ENCODE results near the gene NIPBL.
"Not testable (repeated sequence)": the region's sequence is repeated elsewhere in the genome, so short reads cannot be mapped to it uniquely, and the experiment has no call there.

The NIPBL gene

DNA sequence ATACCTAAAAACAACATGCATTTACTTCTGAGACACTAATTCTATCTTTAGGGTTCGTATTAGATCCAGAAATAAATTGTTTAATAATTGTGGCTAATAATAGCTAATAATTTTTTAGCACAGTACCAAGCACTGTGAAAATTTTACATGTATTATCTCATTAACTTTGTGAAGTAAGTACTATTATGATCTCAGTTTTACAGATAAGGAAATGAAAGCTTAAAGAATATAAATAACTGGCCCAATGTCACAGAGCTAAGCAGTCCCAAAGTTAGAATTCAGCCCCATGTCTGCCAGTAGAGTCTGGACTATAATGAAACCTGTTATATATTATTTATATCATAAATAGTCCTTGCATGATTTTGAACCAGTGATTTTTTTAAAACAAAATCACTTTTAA lies 163.3 kb downstream of the NIPBL start:
- ATAC-seq = no peak

- ATAC-seq = no peak
These were observed 167.1 kb downstream of the NIPBL start for GRCh38 chr5:37043693-37044092.

DNA sequence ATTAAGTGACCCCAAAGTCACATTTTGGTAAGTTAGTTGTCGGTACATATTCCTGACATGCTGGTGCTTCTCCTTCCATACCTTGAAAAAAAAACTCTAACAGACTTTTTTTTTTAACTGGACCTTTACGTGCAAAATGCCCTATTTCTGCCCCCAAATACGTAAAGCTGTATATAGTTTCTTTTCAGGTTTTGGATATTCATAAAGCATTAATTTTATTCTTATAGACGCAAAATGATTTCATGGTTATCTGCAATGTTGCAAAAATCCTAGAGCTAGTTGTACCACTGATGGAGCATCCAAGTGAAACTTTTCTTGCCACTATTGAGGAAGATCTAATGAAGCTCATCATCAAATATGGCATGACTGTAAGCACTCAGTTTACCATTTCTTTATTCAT lies 167.6 kb downstream of the NIPBL start:
- no peak for ATAC-seq

GRCh38 chr5:37045703-37046102 lies 169.1 kb downstream of the NIPBL start:
- ATAC-seq = no peak

DNA sequence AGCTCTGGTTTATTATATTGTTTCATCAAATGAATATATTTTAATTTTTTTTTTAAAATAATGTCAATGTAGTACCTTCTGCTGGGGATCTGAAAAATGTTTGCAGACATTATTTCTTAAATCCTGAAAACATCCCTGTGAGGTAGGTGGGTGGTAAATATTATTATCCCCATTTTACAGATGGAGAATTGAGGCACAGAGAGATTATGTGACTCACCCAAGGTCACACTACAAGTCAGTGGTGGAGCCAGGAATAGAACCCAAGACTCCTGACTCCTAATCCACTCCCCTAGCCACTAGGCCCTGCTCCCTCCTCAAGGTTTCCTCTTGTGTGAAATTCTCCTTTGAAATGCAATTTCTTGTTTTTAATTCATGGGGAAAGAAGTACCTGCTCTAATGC lies 171.4 kb downstream of the NIPBL start:
- no peak for ATAC-seq

DNA sequence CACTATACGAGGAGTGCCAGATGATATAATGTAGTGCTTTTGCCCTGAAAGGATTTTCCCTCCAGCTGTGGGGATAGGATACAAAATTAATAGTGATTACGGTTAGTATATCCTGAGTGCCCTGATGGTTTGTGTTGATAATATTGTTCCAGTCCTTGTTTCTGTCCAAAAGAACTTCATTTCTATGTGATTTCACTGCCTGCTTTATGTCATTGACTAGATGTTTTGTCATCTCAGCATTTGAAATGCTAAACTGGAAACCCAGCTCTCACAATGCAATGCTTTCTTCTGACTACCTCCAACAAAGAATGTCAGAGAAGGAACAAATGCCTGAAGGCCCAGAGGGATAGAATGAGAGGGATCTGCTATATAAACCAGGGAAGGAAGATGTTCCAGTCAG lies 177.8 kb downstream of the NIPBL start:
- no peak for ATAC-seq

DNA sequence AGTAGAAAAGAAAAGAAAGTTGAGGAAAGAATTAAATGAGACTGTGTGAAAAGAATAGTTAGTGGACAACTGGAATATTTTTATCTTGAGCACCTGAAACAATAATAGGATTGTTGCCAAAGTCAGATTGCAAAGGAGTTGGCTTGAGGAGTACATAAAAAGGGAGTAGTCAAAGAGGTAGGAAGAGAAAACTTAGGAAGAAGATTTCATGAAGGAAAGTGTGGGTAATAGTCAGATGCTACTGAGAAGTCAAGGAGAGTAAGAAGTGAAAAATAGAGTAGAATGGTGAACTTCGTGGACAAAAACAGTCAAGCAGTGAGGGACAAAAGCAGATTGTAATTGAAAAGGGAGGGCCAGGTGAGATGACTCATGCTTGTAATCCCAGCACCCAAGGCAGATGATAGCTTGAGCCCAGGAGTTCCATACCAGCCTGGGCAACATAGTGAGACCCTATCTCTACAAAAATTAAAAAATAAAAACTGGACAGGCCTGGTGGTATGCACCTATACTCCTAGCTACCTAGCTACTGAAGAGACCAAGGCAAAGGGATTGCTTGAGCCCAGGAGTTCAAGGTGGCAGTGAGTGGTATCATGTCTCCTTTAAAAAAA lies 178.9 kb downstream of the NIPBL start:
- ATAC-seq = no peak

- ATAC-seq = no peak
These were observed 180.2 kb downstream of the NIPBL start for GRCh38 chr5:37056762-37057161.

DNA sequence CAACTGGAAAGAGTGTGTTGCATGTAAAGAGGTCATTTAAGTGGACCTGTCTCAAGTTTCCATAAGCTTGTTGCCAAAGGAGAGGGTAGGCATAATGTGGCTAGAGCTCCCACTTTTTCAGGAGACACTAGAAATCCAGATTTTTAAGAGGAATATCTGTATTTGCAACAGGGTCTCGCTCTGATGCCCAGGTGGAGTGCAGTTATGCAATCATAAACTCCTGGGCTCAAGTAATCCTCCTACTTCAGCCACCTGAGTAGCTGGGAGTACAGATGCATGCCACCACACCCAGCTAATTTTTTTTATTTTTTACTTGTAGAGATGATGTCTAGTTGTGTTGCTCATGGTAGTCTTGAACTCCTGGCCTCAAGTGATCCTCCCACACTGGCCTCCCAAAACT lies 183.5 kb downstream of the NIPBL start:
- ATAC-seq = no peak

DNA sequence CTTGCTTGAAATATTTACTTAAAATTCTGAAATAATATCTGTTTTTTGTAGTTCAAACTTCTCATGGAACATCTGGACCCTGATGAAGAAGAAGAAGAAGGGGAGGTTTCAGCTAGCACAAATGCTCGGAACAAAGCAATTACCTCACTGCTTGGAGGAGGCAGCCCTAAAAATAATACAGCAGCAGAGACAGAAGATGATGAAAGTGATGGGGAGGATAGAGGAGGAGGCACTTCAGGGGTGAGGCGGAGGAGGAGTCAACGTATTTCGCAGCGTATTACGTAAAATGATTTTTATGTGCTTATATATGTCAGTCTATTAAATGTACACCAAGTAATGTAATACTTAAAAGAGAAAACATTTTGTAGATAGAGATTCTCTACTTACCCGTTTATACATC lies 187.2 kb downstream of the NIPBL start:
- ATAC-seq = no peak

DNA sequence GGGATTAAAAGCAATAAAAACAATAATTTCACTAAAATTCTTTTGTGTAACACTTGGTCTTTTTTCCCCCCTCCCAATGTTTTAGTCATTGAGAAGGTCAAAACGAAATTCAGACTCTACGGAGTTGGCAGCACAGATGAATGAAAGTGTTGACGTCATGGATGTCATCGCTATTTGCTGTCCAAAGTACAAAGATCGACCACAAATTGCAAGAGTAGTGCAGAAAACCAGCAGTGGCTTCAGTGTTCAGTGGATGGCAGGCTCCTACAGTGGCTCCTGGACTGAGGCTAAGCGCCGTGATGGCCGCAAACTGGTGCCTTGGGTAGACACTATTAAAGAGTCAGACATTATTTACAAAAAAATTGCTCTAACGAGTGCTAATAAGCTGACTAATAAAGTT lies 187.9 kb downstream of the NIPBL start:
- no peak for ATAC-seq

GRCh38 chr5:37071487-37071886 lies 194.9 kb downstream of the NIPBL start:
- no peak for ATAC-seq

DNA sequence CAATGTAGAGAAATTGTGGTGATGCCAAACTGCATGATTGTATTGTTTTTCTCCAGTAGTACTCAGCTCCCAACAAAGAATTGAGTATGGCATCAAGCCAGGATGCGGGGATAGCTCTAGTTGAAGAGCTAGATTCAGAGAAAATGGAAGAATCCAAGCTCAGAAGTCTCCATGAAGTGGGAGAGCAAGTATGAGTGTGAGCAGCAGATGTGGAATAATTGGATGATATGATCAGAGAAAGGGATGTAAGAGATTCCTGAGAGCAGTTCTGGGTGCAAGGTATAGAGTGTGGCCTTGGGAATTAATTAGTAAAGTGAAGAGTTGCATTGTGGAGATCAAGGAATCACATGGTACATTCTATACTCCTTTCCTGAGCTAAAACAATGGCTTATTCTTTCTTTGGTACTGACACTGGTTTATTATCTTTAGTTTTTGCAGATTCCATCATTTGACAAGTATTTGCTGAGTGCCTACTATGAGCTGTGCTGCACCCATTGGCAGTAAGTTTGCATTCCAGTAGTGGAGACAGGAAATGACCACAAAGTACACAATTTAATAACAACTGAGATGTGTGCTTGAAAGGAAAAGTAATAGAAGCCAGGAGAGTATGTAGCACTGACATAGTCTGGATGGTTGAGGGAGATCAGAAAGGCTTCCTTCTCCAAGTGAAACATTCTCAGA lies 195.5 kb downstream of the NIPBL start:
- ATAC-seq = no peak

GRCh38 chr5:37075399-37075950 lies 198.9 kb downstream of the NIPBL start:
- no peak for ATAC-seq

GRCh38 chr5:37077146-37077545 lies 200.6 kb downstream of the NIPBL start:
- ATAC-seq = no peak

- no peak for ATAC-seq
These were observed 204.1 kb downstream of the NIPBL start for GRCh38 chr5:37080697-37081096.

DNA sequence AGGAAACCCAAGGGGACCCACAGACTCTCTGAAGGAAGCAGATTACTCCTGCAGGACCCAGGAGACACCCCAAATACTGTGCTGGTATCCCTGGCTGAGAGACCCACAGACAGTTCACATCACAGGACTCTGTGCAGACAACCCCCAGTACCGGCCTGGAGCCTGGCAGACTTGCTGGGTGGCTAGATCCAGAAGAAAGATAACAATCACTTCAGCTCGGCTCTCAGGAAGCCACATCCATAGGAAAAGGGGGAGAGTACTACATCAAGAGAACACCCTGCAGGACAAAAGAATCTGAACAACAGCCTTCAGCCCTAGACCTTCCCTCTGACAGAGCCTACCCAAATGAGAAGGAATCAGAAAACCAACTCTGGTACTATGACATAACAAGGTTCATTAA lies 206.4 kb downstream of the NIPBL start:
- not testable (repeated sequence) for ATAC-seq

- not testable (repeated sequence) for ATAC-seq
These were observed 209.5 kb downstream of the NIPBL start for GRCh38 chr5:37086026-37086425.

DNA sequence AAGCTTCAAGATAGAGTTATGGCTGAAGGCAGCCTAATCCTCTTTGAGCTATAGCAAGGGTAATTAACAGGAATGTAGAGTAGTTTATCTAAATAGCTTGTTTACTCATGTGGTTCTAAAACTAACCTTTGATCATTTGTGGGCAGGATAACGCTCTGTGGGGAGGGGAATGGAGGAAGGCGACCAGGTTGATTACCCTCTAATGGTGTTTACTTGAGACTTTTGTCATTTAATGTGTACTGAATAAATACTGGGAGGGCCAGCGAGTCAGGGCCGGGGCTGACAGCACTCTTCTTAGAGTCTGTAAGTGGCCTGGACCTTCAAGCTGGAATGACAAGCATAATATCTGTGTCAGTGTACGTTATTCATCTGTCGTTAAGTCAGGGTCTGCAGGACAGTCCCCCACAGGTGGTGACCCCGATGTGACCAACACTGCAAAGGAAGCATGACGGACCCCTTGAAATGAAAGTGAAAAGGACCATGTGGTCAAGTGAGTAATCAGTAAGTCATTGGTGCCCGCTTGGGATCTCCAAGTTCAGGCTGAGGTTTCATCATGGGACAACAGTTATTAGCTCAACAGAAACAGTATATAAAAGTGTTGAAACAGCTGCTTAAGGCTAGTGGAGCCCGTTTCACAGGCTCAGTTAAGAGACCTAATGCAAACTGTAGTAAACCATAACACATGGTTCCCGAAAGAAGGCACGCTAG lies 210.1 kb downstream of the NIPBL start:
- no peak for ATAC-seq

- ATAC-seq = no peak
These were observed 211.4 kb downstream of the NIPBL start for GRCh38 chr5:37088009-37088408.

DNA sequence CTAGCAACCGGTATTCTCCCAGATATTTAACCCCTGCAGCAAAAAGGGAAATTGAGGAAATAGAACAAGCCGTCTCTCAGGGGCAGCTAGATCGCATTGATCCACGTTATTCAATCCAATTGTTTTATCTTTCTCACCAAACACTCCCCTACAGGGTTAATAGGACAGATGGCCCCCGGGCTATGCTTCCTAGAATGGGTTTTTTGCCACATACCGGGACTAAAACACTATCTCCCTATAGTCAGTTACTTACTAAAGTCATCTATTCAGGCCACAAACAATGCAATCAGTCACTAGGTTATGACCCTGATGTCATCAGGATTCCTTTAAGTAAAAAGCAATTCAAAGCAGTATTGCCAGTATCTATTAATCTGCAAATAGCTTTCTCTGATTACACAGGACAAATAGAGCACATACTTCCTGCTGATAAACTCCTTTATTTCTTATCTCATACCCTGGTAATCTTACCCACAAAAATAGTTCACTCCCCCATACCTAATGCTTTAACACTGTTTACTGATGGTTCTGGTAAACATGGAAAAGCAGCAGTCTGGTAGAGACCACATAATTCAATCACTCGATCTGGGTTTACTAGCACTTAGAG lies 213.7 kb downstream of the NIPBL start:
- ATAC-seq = no peak

DNA sequence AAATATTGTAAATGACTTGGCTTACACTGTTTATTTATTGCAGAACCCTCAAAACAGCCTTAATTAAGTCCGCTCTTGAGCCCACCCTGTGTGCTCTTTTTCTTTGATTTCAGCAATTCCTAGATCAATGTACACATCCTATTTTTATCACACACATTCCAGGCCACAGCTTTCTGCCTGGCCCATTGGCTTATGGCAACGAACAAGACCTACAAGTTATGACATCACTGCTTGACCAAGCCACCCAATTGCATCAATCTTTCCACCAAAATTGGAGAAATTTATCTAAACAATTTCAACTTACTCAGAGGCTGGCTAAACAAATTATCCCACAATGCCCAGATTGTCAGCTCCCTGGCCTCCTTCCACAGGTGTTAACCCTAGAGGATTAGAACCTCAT lies 214.2 kb downstream of the NIPBL start:
- ATAC-seq = no peak

DNA sequence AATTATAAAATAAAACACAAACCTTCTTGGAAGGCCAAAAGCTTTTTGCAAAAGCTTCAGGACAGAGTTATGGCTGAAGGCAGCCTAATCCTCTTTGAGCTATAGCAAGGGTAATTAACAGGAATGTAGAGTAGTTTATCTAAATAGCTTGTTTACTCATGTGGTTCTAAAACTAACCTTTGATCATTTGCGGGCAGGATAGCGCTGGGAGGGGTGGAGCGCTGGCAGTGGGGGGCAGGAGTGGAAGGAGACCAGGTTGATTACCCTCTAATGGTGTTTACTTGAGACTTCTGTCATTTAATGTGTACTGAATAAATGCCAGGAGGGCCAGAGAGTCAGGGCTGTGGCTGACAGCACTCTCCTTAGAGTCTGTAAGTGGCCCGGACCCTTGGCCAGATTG lies 217.2 kb downstream of the NIPBL start:
- ATAC-seq = not testable (repeated sequence)

DNA sequence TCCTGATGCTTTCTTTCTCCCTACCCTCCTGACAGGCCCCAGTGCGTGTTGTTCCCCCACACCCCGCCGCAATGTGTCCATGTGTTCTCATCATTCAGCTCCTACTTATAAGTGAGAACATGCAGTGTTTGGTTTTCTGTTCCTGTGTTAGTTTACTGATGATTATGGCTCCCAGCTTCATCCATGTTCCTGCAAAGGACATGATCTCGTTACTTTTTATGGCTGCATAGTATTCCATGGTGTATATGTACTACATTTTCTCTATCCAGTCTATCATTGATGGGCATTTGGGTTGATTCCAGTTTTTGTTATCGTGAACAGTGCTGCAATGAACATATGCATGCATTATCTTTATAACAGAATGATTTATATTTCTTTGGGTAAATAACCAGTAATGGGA lies 222.7 kb downstream of the NIPBL start:
- not testable (repeated sequence) for ATAC-seq

All from activated CD4-positive, CD25-positive, alpha-beta regulatory T cell treated with anti-CD3 and anti-CD28 coated beads, Interleukin-2, amount 50 U/mL, for 24 hours (primary cell).